ENCODE measurements around the gene EFCAB14.

DNA sequence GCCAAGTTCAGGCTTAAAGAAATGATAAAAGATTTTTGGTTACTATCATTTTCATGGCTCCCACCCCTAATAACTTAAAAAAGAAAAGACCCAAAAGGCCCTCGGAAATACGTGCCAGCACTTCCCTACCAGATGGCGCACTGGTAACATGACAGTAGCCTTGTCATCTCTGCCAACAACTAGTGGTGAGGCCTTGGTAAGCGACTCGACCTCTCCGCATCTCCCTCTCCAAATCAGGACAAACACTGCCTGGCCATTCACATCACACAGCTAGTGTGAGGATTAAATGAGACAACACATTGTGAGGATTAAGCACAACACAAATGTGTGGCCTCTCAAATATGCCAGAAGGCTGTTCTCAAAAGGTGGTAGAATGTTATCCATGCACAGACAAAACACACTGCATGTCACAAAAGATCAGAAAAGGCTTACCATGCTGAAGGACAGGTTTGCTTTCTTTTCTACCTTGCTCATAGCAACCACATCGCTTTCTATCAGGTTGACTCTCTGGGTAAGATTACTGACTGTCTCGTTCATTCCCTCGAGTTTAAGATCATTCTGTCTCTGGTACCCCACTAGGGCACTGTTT lies 30.9 kb downstream of the EFCAB14 start:
- TF ChIP-seq, protein P1, sequence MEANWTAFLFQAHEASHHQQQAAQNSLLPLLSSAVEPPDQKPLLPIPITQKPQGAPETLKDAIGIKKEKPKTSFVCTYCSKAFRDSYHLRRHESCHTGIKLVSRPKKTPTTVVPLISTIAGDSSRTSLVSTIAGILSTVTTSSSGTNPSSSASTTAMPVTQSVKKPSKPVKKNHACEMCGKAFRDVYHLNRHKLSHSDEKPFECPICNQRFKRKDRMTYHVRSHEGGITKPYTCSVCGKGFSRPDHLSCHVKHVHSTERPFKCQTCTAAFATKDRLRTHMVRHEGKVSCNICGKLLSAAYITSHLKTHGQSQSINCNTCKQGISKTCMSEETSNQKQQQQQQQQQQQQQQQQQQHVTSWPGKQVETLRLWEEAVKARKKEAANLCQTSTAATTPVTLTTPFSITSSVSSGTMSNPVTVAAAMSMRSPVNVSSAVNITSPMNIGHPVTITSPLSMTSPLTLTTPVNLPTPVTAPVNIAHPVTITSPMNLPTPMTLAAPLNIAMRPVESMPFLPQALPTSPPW (CRISPR knock-in tag; IDR thresholded peaks at IDR 0.05), result no peak
- TF ChIP-seq SETDB1 (IDR thresholded peaks at IDR 0.05; ENCODE audit: low read length), result no peak

Measured in K562 (cell line).